ENCODE data around the gene FIG4. TPM values are rescaled to one million over a fixed set of nuclear protein-coding genes. Genes with fewer than 3 reads are reported as not detected.
A peak's percentile ranks its signal among the peaks of the same experiment; 100 is the strongest.
"Not testable (repeated sequence)": the region's sequence is repeated elsewhere in the genome, so short reads cannot be mapped to it uniquely, and the experiment has no call there.

FIG4 gene
- total RNA-seq, 2 donors from 2014 or later: 20.8 to 22.6 TPM

GRCh38 chr6:109770047-109770446 lies 79.0 kb downstream of the FIG4 start:
- DNase-seq: no peak
- Mint-ChIP-seq H3K4me3 (no peak overlapping the region), H3K9me3 (peaks cover 2% of the 10 kb centered on the region), H3K36me3 (ENCODE audit: low read depth) (peaks cover 33% of the 10 kb centered on the region), H3K4me1 (peaks cover 29% of the 10 kb centered on the region), H3K27me3 (ENCODE audit: insufficient read depth) (peaks cover 3% of the 10 kb centered on the region), H3K27ac (no peak overlapping the region)
- Histone ChIP-seq H3K36me3 (ENCODE audit: control insufficient read depth, insufficient read depth, low read length) (peaks cover 3% of the 10 kb centered on the region), H3K27ac (ENCODE audit: low read depth, low read length) (no peak overlapping the region), H3K9ac (ENCODE audit: extremely low read depth, low read length, poor library complexity, severe bottlenecking) (no peak overlapping the region), H3K27me3 (ENCODE audit: control insufficient read depth, insufficient read depth, low read length, poor library complexity, severe bottlenecking) (no peaks in the 10 kb centered on the region), H3K4me1 (ENCODE audit: control insufficient read depth, insufficient read depth, low read length) (peaks cover 8% of the 10 kb centered on the region), H3K9me3 (ENCODE audit: control insufficient read depth, low read length) (peaks cover 4% of the 10 kb centered on the region), H3K4me3 (ENCODE audit: low read length) (peak overlapping the region; percentile 25)
- TF ChIP-seq CTCF (conservative IDR thresholded peaks at IDR 0.05): no peak
- 92 to 100% methylated on average over 1 of the region's 2 CpGs for WGBS, 2 experiments (ENCODE audit: insufficient coverage in 1 of 2, insufficient read length in 1 of 2)

- Mint-ChIP-seq H3K36me3 (ENCODE audit: low read depth) (peaks cover 32% of the 10 kb centered on the region), H3K27ac (no peak overlapping the region), H3K4me3 (no peak overlapping the region), H3K4me1 (peaks cover 29% of the 10 kb centered on the region), H3K27me3 (ENCODE audit: insufficient read depth) (peaks cover 3% of the 10 kb centered on the region), H3K9me3 (peaks cover 2% of the 10 kb centered on the region)
- Histone ChIP-seq H3K27ac (ENCODE audit: low read depth, low read length) (no peak overlapping the region), H3K36me3 (ENCODE audit: control insufficient read depth, insufficient read depth, low read length) (peaks cover 3% of the 10 kb centered on the region), H3K4me3 (ENCODE audit: low read length) (no peak overlapping the region), H3K9me3 (ENCODE audit: control insufficient read depth, low read length) (peaks cover 4% of the 10 kb centered on the region), H3K27me3 (ENCODE audit: control insufficient read depth, insufficient read depth, low read length, poor library complexity, severe bottlenecking) (no peaks in the 10 kb centered on the region), H3K4me1 (ENCODE audit: control insufficient read depth, insufficient read depth, low read length) (peaks cover 8% of the 10 kb centered on the region), H3K9ac (ENCODE audit: extremely low read depth, low read length, poor library complexity, severe bottlenecking) (no peak overlapping the region)
- WGBS, 2 experiments (ENCODE audit: insufficient coverage in 1 of 2, insufficient read length in 1 of 2): 71 to 74% methylated on average over 4 to 5 of the region's 5 CpGs
- TF ChIP-seq CTCF (conservative IDR thresholded peaks at IDR 0.05): no peak
- DNase-seq: no peak
Observed at GRCh38 chr6:109770779-109771178, 79.7 kb downstream of the FIG4 start.

GRCh38 chr6:109771939-109772755 lies 81.1 kb downstream of the FIG4 start:
- not testable (repeated sequence) for H3K9me3 ChIP-seq (ENCODE audit: control insufficient read depth, low read length); H3K4me3 Mint-ChIP-seq; H3K36me3 ChIP-seq (ENCODE audit: control insufficient read depth, insufficient read depth, low read length); H3K9me3 Mint-ChIP-seq; H3K27ac Mint-ChIP-seq; H3K27ac ChIP-seq (ENCODE audit: low read depth, low read length); H3K4me1 ChIP-seq (ENCODE audit: control insufficient read depth, insufficient read depth, low read length); H3K9ac ChIP-seq (ENCODE audit: extremely low read depth, low read length, poor library complexity, severe bottlenecking); H3K4me3 ChIP-seq (ENCODE audit: low read length); DNase-seq; H3K27me3 ChIP-seq (ENCODE audit: control insufficient read depth, insufficient read depth, low read length, poor library complexity, severe bottlenecking); H3K27me3 Mint-ChIP-seq (ENCODE audit: insufficient read depth)
- H3K4me1 Mint-ChIP-seq: peaks cover 38% of the 10 kb centered on the region
- peaks cover 23% of the 10 kb centered on the region for H3K36me3 Mint-ChIP-seq (ENCODE audit: low read depth)
- 96 to 97% methylated on average over 6 to 7 of the region's 7 CpGs for WGBS, 2 experiments (ENCODE audit: insufficient coverage in 1 of 2, insufficient read length in 1 of 2)

Measured in endodermal cell (in vitro differentiated cells).